Measurements from ENCODE around the gene TRIM7.

Gene TRIM7

DNA sequence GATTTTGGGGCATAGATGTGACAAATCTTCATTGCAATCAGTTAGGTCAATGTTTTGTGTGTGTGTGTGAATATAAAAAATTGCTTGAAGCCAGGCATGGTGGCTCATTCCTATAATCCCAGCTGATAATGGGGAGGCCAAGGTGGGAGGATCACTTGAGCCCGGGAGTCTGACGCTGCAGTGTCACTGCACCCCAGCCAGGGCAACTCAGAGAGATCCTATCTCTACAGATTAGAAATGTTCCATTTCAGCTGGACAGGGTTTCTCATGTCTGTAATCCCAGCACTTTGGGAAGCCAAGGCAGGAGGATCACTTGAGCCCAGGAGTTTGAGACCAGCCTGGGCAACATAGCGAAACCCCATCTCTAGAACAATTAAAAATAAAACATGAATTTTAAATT is 46.1 kb downstream of the TRIM7 start:
- no peak overlapping the region for H3K27ac ChIP-seq
- no peaks in the 10 kb centered on the region for H3K79me2 ChIP-seq (ENCODE audit: insufficient read depth, low read depth)
- no peaks in the 10 kb centered on the region for H3K27me3 ChIP-seq (ENCODE audit: insufficient read depth, low read depth)
- no peaks in the 10 kb centered on the region for H3K36me3 ChIP-seq (ENCODE audit: insufficient read depth)
- H2AFZ ChIP-seq (ENCODE audit: low read depth), result no peak overlapping the region
- H4K20me1 ChIP-seq (ENCODE audit: insufficient read depth), result no peaks in the 10 kb centered on the region
- peak overlapping the region; percentile 63; the same call in 1 of the 2 replicates for H3K4me2 ChIP-seq
- TF ChIP-seq, protein P1, sequence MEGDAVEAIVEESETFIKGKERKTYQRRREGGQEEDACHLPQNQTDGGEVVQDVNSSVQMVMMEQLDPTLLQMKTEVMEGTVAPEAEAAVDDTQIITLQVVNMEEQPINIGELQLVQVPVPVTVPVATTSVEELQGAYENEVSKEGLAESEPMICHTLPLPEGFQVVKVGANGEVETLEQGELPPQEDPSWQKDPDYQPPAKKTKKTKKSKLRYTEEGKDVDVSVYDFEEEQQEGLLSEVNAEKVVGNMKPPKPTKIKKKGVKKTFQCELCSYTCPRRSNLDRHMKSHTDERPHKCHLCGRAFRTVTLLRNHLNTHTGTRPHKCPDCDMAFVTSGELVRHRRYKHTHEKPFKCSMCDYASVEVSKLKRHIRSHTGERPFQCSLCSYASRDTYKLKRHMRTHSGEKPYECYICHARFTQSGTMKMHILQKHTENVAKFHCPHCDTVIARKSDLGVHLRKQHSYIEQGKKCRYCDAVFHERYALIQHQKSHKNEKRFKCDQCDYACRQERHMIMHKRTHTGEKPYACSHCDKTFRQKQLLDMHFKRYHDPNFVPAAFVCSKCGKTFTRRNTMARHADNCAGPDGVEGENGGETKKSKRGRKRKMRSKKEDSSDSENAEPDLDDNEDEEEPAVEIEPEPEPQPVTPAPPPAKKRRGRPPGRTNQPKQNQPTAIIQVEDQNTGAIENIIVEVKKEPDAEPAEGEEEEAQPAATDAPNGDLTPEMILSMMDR (conservative IDR thresholded peaks at IDR 0.05; ENCODE audit: low read depth, low read length), result no peak
- peaks cover 24% of the 10 kb centered on the region for H3K4me1 ChIP-seq (ENCODE audit: low read depth, poor library complexity, severe bottlenecking)
- no peak overlapping the region for H3K4me3 ChIP-seq (IDR thresholded peaks at IDR 0.05; ENCODE audit: insufficient read depth, low read depth, low read length)
- H3K9ac ChIP-seq, result no peak overlapping the region

DNA sequence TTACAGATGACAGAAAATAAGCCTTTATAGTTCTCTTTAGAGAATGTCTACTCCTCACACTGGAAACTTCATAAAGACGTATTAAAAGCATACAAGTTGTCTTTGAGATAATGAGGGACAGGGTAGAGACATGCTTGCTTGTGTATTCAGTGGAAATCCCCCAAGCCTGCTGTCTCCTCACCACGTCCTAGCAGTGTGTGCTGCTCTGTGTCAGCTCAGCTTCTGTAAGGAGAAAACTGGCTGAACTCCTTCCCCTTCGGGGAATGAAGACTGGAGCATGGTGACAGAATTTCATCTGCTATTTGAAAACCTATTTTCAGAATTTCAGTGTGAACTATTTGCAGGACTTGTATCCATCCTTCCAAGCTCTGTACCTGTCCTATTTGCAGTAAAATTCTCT is 48.2 kb downstream of the TRIM7 start:
- no peaks in the 10 kb centered on the region for H4K20me1 ChIP-seq (ENCODE audit: insufficient read depth)
- H3K79me2 ChIP-seq (ENCODE audit: insufficient read depth, low read depth), result no peaks in the 10 kb centered on the region
- H3K27ac ChIP-seq, result no peak overlapping the region
- TF ChIP-seq, protein P1 (conservative IDR thresholded peaks at IDR 0.05; ENCODE audit: low read depth, low read length), result no peak
- no peak overlapping the region for H2AFZ ChIP-seq (ENCODE audit: low read depth)
- H3K36me3 ChIP-seq (ENCODE audit: insufficient read depth), result no peaks in the 10 kb centered on the region
- no peak overlapping the region for H3K9ac ChIP-seq
- peaks cover 22% of the 10 kb centered on the region for H3K4me1 ChIP-seq (ENCODE audit: low read depth, poor library complexity, severe bottlenecking)
- H3K4me2 ChIP-seq, result no peak overlapping the region
- H3K27me3 ChIP-seq (ENCODE audit: insufficient read depth, low read depth), result no peaks in the 10 kb centered on the region
- H3K4me3 ChIP-seq (IDR thresholded peaks at IDR 0.05; ENCODE audit: insufficient read depth, low read depth, low read length), result no peak overlapping the region

DNA sequence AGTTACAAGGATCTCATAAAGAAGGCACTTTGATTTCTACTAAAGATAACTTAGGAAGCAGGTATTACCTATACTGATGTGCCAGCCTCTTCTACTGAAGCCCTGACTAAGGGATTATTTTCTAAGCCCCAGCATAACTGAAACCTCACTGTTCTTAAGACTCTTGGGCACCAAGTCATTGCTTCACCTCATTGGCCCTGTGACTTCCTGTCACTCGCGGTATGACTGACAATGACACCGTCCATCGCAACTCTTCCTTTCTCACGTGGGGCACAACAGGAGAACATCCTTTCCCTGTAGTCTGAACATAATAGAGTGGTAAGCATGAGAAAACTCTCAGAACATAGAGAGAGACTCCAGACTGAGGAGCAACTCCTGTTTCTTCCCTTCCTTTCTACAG is 51.2 kb downstream of the TRIM7 start:
- Histone ChIP-seq H3K27ac (no peak overlapping the region), H3K4me2 (no peak overlapping the region), H3K9ac (no peak overlapping the region), H3K4me3 (IDR thresholded peaks at IDR 0.05; ENCODE audit: insufficient read depth, low read depth, low read length) (no peak overlapping the region), H3K36me3 (ENCODE audit: insufficient read depth) (no peaks in the 10 kb centered on the region), H3K4me1 (ENCODE audit: low read depth, poor library complexity, severe bottlenecking) (peaks cover 2% of the 10 kb centered on the region), H3K79me2 (ENCODE audit: insufficient read depth, low read depth) (no peaks in the 10 kb centered on the region), H4K20me1 (ENCODE audit: insufficient read depth) (no peaks in the 10 kb centered on the region), H3K27me3 (ENCODE audit: insufficient read depth, low read depth) (no peaks in the 10 kb centered on the region), H2AFZ (ENCODE audit: low read depth) (no peak overlapping the region)
- TF ChIP-seq, protein P1 (conservative IDR thresholded peaks at IDR 0.05; ENCODE audit: low read depth, low read length), result no peak

DNA sequence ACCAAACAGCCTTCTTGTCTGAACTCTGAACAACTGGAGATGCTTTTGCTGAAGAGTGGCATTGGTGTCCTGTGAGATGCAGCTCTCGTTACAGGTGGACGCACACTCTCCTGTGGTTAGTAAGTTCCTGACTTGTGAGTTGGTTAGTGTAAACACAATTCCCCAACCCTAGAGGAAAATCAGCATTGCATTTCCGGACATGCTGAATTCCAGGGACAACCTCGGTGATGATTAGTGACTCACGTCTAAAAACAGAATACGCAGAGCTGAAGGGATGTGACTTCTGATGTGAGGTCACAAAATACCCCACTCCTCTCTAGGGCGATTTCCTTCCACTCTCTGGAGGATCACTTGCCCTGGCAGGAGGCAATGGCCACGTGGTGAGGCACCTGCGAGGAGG is 52.6 kb downstream of the TRIM7 start:
- Histone ChIP-seq H3K4me3 (IDR thresholded peaks at IDR 0.05; ENCODE audit: insufficient read depth, low read depth, low read length) (no peak overlapping the region), H3K9ac (no peak overlapping the region), H3K79me2 (ENCODE audit: insufficient read depth, low read depth) (no peaks in the 10 kb centered on the region), H3K27me3 (ENCODE audit: insufficient read depth, low read depth) (no peaks in the 10 kb centered on the region), H3K36me3 (ENCODE audit: insufficient read depth) (no peaks in the 10 kb centered on the region), H3K4me1 (ENCODE audit: low read depth, poor library complexity, severe bottlenecking) (no peaks in the 10 kb centered on the region), H3K27ac (no peak overlapping the region), H2AFZ (ENCODE audit: low read depth) (no peak overlapping the region), H3K4me2 (no peak overlapping the region), H4K20me1 (ENCODE audit: insufficient read depth) (no peaks in the 10 kb centered on the region)
- TF ChIP-seq, protein P1 (conservative IDR thresholded peaks at IDR 0.05; ENCODE audit: low read depth, low read length), result no peak

Measured in KMS-11 (cell line).